HG02840 (cell line): ENCODE measurements around the gene DRC1.

ENCODE experiments used
- ATAC-seq: cut with Tn5 transposase; IDR thresholded peaks from one replicate; pipeline ENCODE4 v1.9.1; 2021; ENCODE audit warnings: mild to moderate bottlenecking, moderate library complexity, moderate number of reproducible peaks; ENCODE audit not compliant: unreplicated experiment, low FRiP score

Gene DRC1

GRCh38 chr2:26475037-26475436 is 73.3 kb downstream of the DRC1 start:
- no peak for ATAC-seq

GRCh38 chr2:26475832-26476501 is 74.2 kb downstream of the DRC1 start:
- ATAC-seq: no peak

DNA sequence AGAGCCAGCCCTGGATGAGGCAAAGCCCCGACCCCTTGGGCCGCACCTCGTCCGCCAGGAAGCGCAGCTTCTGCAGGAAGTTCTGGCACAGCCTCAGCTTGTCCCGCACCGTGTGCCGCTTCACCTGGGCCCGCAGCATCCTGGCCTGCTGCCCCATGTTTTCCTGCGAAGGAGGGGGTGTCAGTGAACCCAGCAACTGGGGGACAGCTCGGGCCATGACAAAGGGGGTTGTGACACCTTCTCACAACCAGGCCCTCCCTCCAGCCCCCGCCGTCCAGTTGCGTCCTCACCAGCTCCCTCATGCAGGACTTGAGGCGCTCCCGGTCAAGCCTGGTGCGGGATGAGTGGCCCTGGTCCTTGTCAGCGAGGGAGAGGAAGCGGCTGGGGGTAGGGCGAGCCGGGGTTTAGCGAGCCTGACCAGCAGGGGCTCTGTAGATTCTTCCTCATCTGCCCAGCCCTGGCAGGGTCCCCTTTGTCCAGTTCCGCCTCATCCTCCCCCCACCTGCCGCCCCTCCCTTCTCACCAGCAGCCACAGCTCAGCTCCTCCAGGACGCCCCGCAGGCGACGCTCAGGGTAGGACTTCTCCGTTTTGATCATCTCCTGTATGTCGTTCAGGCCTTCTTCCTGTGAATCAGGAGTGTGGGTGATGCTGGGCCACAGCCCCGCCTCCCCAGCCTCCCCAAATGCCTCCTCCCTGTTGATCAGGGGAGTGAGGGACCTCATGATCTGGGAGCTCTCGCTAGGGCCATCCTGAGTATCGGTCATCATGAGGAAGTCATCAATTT is 75.6 kb downstream of the DRC1 start:
- ATAC-seq: no peak

- no peak for ATAC-seq
Measured at GRCh38 chr2:26477911-26478253, 76.2 kb downstream of the DRC1 start, which contains the start of gene OTOF. Gene OTOF, minus strand, starts transcription at chr2:26478124.

GRCh38 chr2:26478366-26478765 is 76.6 kb downstream of the DRC1 start:
- no peak for ATAC-seq

DNA sequence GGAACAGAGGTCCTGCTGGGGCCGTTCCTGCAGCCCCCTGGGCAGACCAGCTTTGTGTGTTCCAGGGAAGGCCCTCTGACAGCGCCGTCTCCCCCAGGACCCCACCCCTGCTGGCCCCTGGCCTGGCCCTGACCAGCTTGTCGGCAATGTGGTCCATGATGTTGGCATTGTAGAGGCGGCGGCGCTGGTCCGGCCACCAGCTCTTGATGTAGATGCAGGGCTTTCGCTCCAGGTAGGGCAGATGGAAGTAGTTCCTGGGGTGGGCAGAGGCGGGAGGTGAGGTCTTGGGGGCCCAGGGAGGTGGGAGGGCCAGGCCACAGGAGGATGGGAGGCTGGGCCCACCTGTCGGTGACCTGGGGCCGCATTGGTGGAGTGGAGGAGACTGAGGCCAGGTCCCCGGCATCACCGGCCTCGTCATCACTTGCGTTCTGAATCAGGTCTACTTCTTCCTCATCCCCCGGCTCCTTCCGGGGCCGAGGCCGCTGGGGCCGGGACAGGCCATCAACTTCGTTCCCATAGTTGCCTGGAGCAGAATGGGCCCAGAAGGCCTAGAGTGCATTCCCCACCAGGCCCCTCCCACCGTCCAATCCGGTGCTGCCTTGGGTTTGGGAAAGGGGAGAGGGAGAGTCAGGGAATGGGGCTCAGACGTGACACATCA is 77.5 kb downstream of the DRC1 start:
- ATAC-seq: no peak

GRCh38 chr2:26479789-26480565 is 78.3 kb downstream of the DRC1 start:
- ATAC-seq: no peak

DNA sequence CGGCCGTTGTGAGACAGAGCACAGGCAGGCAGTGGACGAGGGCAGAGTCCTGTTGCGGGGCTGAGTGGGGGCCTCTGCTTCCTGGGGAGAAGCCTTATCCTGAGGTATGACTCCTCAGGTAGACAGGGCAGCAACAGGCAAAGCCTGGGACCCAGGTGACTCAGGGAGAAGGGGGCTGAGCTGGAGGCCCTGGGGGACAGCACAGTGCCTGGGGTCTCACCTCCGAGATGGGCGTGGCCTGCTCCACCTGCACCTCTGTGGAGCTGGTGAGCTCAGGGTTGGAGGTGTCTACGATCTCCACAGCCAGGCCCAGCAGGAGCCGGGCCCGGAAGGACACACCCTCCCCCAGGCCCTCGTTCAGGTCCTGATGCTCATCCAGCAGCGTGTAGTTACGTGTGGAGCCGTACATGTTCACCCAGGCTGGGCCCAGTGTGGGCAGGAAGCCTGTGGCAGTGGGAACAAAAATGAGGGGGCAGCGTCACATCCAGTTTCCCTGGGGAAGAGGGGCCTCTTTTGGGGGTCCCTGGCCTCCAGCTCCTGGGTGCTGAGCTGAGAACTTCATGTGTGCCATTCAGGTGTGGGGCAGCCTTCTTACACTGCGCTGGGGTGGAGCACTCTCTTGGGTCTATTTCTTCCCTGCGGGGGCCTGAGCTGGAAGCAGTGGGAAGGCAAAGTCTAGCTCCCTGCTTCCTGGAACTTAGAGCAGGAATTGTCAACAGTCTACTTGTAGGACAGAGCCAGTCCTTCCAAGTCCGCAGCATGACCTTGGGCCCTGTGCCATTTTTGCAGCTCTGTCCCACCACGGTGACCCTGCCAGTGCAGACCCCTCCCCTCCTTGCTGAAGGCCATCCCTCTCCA is 79.1 kb downstream of the DRC1 start:
- ATAC-seq: no peak

DNA sequence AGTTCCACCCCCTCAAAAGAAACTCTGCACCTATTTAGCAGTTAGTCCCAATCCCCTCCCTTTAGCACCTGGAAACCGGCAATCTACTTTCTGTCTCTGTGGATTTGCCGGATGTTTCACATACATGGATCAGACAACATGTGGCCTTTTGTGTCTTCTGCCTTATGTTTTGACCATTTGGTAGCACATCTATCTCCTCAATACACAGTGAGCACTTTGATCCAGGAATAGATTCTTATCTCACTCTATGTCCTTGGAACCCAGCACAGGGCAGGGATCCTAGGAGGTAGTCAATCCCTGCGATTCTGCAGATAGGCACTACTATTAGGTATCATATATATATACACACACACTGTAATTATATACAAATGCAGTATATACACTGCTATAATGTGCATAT is 80.0 kb downstream of the DRC1 start:
- ATAC-seq: no peak

DNA sequence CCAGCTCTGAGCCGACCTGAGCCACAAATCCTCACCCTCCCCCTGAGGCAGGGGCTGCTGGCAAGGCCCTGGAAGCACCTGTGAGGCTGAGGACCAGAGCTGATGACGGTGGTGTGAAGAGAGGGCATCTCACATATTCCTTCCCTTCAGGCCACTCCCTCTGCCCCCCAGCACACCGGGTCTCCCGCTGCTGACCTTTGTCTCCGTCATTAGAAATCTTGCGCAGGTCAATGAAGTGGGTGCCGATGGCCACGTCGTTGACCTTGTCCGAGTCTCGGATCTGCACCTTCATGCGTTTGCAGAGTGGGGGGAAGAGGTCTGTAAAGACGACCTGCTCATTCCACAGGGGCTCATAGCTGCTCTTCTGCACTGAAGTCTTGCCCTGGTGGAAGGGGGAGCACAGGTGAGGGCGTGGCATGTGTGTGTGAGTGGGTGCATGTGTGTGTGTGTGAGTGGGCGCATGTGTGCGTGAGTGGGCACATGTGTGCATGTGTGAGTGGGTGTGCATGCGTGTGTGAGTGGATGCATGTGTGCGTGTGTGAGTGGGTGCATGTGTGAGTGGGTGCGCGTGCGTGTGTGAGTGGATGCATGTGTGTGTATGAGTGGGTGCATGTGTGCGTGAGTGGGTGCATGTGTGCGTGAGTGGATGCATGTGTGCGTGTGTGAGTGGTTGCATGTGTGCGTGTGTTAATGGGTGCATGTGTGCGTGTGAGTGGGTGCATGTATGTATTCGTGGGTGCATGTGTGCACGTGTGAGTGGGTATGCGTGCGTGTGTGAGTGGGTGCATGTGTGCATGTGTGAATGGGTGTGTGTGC is 80.7 kb downstream of the DRC1 start:
- no peak for ATAC-seq

DNA sequence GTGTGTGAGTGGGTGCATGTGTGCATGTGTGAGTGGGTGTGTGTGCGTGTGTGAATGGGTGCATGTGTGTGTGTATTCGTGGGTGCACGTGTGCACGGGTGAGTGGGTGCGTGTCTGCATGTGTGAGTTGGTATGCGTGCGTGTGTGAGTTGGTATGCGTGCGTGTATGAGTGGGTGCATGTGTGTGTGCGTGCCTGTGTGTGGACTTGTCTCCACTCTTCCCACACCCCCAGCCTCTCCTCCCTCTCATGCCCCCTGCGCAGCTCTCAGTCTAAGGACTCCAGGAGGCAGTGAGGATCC is 81.3 kb downstream of the DRC1 start:
- ATAC-seq: no peak

DNA sequence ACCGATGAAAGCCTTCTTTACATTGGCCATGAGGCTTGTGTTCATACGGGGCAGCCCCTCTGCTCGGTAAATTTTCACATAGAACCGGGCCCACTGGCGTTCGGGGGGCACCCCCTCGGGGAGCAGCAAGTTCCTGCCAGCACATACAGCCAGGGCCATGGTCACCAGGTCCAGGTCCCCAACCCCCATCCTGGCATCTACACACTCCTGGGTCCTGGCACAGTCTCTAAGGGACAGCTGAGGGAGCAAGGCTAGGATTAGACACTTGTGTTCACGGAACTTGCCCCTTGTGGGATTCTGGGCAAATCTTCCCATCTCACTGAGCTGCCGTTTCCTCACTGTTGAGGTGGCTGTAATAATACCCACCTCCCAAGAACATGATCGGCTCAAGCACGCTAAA is 81.8 kb downstream of the DRC1 start:
- no peak for ATAC-seq

GRCh38 chr2:26483957-26484565 is 82.3 kb downstream of the DRC1 start:
- ATAC-seq: no peak

DNA sequence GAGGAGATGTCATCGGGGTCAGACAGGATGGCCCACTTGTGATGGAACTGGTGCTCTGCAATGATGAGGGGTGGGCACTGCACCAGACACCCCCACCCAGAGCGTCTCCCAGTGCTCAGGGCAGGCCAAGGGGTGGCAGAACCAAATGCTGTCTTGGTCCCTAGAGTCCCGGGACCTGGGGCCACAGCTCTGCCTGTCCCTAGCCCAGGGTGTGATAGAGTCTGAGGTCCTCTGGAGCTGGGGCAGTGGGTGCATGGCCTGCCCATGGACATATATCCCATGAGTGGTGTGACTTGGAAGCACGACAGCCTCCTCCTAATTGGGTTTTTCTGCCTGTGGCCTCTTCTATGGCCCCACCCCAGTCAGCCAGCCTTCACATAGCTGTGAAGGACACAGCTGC is 82.9 kb downstream of the DRC1 start:
- ATAC-seq: no peak

- no peak for ATAC-seq
Measured at GRCh38 chr2:26485099-26485498, 83.4 kb downstream of the DRC1 start.

DNA sequence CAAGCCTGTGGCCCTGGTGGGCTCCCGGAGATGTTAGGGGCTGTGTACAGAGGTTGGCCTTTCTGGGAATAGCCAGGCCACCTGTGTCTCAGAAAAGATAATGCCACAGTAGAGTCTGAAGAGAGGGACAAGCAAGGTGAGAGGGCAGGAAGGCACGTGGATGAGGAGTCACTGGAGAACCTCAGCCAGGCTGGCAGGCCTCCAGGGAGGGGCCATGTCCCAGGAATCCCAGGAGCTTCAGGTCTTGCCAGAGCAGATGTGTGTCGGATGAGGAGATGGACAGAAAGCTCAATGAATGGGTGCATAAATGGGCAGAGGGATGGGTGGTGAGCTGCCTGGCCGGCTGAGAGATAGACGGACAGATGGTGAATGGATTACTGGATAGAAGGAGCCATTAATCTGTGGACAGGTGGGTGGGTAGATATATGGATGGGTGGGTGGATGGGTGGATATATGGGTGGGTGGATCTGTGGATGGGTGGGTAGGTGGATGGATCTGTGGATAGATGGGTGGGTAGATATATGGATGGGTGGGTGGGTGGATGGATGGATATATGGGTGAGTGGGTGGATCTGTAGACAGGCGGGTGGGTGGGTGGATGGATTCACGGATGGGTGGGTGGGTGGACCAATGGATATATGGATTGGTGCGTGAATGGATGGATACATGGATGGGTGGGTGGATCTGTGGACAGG is 84.2 kb downstream of the DRC1 start:
- no peak for ATAC-seq

DNA sequence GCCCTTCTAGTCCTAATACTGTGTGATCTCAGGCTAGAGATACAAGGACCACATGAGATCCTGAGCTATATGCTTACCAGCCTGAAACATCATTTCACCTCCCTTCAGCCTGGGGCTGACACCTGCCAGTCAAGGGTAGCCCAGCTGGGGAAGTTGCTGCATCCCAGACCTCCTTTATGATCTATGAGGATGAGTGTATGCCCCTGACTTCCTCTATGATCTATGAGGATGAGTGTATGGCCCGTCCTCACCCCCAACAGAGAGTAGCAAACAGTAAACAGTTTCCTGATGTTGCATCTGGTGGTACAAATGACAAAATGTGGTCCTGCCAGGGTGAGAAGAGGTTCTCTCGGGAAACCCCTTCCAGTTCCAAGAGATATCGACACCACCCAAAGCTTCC is 85.1 kb downstream of the DRC1 start:
- ATAC-seq: no peak

GRCh38 chr2:26487192-26487591 is 85.5 kb downstream of the DRC1 start:
- no peak for ATAC-seq
